IPS-15b (cell line): ENCODE results near the gene ARHGEF38.
A peak's percentile ranks its signal among the peaks of the same experiment; 100 is the strongest.

Source experiments
- H3K27me3 ChIP-seq: one replicate; pipeline ENCODE4 v1.6.1; 2013; ENCODE audit warnings: low read length; ENCODE audit not compliant: control insufficient read depth, insufficient read depth
- H3K36me3 ChIP-seq: one replicate; pipeline ENCODE4 v1.6.1; 2013; ENCODE audit warnings: low read length; ENCODE audit not compliant: control insufficient read depth, insufficient read depth
- H3K4me1 ChIP-seq: one replicate; pipeline ENCODE4 v1.6.1; 2013; ENCODE audit warnings: mild to moderate bottlenecking, low read length; ENCODE audit not compliant: control insufficient read depth, insufficient read depth
- H3K4me3 ChIP-seq: one replicate; pipeline ENCODE4 v1.5.1; 2013; ENCODE audit warnings: low read depth, low read length
- H3K9ac ChIP-seq: one replicate; pipeline ENCODE4 v1.6.1; 2013; ENCODE audit warnings: low read depth, mild to moderate bottlenecking, low read length
- H3K9me3 ChIP-seq: one replicate; pipeline ENCODE4 v1.6.1; 2013; ENCODE audit warnings: mild to moderate bottlenecking, low read length; ENCODE audit not compliant: control insufficient read depth, insufficient read depth

The ARHGEF38 gene, protein sequence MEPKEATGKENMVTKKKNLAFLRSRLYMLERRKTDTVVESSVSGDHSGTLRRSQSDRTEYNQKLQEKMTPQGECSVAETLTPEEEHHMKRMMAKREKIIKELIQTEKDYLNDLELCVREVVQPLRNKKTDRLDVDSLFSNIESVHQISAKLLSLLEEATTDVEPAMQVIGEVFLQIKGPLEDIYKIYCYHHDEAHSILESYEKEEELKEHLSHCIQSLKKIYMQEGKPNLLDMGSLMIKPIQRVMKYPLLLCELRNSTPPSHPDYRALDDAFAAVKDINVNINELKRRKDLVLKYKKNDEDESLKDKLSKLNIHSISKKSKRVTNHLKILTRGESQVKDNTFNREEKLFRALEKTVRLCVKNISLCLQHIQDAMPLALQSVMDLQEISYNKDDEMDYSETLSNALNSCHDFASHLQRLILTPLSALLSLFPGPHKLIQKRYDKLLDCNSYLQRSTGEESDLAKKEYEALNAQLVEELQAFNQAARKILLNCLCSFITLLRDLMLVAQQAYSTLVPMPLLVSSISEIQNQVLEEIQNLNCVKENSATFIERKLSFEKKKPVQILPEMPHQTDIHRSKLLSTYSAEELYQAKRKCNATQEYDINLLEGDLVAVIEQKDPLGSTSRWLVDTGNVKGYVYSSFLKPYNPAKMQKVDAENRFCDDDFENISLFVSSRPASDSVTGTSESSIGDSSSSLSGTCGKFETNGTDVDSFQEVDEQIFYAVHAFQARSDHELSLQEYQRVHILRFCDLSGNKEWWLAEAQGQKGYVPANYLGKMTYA

DNA sequence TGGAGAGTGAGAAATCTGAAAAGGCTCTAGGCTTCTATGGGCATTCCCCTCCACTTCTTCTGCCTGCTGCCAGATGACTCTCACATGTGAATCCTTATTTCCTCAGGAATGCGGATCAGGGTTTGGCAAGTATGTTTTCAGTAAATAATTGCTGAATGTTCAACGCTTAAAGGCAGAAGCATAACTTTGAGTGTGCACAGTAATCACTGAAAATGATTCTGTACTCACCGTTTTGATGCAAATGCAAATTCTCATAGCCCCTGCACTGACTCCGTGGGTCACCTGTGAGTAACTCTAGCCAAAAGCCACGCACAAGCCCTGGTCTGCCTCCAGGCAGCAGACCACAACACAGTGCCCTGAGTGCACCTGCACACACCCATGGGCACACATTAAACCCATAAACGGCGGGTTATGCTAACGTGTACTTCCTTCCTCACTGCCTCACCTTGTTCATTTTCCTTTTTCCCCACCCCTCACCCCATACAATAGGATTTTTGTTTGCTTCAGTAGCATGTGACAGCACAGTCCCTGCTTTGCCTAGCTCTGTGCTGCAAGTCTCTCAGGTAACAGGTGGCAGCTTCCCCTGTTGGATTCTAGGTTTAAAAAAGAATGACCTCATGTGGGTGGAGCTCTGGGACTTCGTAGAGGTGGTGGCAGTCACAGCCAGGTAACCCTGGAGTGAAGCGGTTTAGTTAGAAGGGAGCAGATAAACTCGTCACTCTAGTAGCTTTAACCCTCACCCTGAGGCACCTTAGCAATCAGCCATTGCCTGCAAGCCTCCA is at the start of gene ARHGEF38:
Gene ARHGEF38, plus strand, starts transcription at position 656 of the 782 bp plus-strand sequence. CDS start 146 bp downstream, outside the sequence.
- H3K9ac ChIP-seq, result no peak within 1 kb of the TSS
- peaks cover 83% of the 10 kb centered on the region for H3K27me3 ChIP-seq
- no peaks in the 10 kb centered on the region for H3K36me3 ChIP-seq
- H3K9me3 ChIP-seq, result no peaks in the 10 kb centered on the region
- H3K4me3 ChIP-seq, result peak within 1 kb of the TSS; percentile 23
- H3K4me1 ChIP-seq, result peaks cover 24% of the 10 kb centered on the region

DNA sequence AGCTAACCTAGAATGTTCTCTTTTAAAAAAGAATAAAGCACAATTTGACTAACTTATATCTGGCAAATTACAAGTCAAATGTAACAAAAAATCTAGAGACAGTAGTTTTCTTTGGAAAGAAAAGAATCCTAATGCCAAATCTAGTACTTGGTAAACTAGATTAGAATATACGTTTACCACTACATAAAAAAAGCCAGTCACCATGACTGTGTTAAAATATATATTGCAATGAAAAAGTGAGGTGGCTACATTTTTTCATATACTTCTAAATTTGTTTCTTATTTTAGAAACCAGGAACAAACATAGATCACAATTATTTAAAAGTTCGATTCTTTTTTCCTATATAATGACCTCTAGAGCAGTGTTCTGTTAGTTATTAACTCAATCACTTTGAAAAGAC is 48.9 kb upstream of the ARHGEF38 start:
- Histone ChIP-seq H3K36me3 (no peaks in the 10 kb centered on the region), H3K27me3 (no peaks in the 10 kb centered on the region), H3K4me1 (no peaks in the 10 kb centered on the region), H3K9ac (no peak overlapping the region), H3K9me3 (no peaks in the 10 kb centered on the region), H3K4me3 (no peak overlapping the region)

DNA sequence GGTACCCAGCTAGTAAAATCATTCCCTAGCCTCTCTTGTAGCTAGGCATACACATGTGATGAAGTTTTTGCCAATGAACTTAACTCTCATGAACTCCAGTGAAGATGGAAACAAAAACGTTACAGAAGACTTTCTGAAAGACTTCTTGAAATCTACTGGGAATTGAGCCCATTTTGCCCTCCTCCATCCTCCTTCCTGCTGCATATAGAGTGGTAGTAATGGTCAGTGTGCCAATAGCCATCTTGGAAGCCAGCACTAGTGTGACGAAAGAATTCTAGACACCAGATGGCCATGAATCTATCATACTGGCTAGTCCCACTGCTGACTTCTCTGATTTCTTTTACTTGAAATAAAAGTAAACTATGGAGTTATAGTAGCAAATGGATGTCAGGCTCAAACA is 47.7 kb upstream of the ARHGEF38 start:
- no peaks in the 10 kb centered on the region for H3K27me3 ChIP-seq
- H3K9ac ChIP-seq, result no peak overlapping the region
- no peaks in the 10 kb centered on the region for H3K4me1 ChIP-seq
- H3K36me3 ChIP-seq, result no peaks in the 10 kb centered on the region
- H3K9me3 ChIP-seq, result no peaks in the 10 kb centered on the region
- no peak overlapping the region for H3K4me3 ChIP-seq

DNA sequence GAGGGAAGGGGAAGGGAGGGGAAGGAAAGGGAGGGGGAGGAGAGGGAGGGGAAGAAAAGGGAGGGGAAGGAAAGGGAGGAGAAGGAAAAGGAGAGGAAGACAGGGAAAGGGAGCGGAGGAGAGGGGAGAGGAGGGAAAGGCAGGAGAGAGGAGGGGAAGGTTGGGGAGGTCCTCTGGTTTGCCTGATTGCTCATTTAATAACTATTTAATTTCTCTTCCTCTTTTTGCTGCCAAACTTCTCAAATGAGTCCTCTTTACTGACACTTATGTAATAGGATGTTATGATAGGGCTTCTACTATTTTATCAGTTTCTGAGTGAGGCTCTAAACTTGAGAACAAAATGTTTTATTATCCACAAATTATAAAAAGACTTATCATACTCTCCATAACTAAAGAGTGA is 43.1 kb upstream of the ARHGEF38 start:
- H3K27me3 ChIP-seq, result no peaks in the 10 kb centered on the region
- H3K9ac ChIP-seq, result no peak overlapping the region
- H3K9me3 ChIP-seq, result no peaks in the 10 kb centered on the region

DNA sequence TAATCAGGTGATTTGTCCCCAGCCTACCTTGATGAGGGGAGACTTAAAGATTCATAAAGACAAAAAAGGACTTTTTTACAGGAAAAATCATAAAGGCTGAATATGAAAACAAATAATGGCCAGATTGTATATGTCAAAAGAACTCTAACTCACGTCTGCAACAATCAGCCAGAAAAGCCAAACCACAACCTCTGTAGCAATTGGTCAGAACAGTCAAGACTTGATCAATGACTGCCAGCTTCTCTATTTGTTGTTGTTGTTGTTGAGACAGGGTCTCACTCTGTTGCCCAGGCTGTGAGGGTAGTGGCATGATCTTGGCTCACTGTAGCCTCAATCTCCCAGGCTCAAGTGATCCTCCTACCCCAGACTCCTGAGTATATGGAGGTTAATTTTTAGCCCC is 42.7 kb upstream of the ARHGEF38 start:
- Histone ChIP-seq H3K4me1 (no peaks in the 10 kb centered on the region), H3K27me3 (no peaks in the 10 kb centered on the region), H3K36me3 (no peaks in the 10 kb centered on the region), H3K9me3 (no peaks in the 10 kb centered on the region), H3K4me3 (no peak overlapping the region), H3K9ac (no peak overlapping the region)

More for the DNA sequence above, 43.1 kb upstream of the ARHGEF38 start:
- H3K4me3 ChIP-seq, result no peak overlapping the region
- H3K4me1 ChIP-seq, result no peaks in the 10 kb centered on the region
- no peaks in the 10 kb centered on the region for H3K36me3 ChIP-seq

DNA sequence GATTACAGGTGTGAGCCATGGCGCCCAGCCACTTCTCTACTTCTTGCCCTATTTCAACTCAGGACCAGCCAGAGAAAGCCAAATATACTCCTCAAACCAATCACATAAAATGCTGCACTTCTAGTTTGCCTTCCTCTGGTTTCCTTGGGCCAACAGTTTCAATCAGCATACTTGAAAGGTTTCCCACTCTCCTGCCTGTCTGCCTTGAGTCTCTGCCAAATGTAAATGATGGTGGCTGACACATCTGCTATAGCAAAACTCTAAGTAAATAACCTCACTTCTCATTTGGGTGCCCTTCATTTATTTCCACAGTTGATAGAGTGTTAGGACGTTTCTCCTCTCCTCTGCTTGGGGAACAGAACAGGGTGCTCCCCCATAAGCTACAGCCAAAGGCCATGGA is 42.2 kb upstream of the ARHGEF38 start:
- Histone ChIP-seq H3K36me3 (no peaks in the 10 kb centered on the region), H3K4me1 (no peaks in the 10 kb centered on the region), H3K9me3 (no peaks in the 10 kb centered on the region), H3K27me3 (no peaks in the 10 kb centered on the region), H3K9ac (no peak overlapping the region), H3K4me3 (no peak overlapping the region)

DNA sequence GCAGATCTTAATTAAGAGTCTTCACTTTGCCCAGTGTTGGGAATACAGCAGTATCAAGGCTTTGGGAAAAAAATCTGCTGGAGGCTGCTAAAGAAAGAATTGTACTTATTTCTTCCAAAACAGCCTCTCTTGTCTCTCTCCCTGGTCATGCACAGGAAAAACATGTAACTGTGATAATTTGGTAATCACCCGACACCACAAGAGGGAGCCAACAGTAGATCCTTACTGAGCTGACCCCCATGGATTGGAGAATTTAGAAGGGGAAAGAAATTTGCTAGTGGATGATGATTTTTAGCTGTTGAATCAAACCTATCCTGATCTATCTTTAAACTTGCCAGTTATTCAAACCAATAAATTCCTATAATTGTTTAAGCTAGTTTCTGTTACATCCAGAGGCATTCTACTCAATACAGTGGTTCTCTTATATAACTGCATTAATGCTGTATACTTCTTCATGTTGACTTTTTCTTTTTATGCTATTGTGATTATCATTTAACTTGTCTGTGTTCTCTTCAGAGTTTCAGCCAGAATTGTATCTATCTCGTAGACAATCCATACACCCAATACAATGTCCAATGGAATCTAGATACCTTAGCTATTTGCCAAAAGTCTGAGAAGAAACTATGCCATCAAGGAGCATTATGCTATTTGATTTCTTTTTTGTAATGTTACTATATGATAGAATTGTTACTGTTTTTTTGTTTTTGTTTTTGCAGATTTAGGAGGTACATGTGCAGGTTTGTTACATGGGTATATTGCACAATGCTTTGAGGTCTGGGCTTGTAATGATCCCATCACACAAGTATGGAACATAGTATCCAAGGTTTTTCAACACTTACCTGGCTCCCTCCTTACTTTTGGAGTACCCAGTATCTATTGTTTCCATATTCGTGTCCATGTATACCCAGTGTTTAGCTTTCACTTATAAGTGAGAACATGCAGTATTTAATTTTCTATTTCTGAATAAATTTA is 31.3 kb upstream of the ARHGEF38 start:
- Histone ChIP-seq H3K4me3 (no peak overlapping the region), H3K4me1 (no peaks in the 10 kb centered on the region), H3K36me3 (no peaks in the 10 kb centered on the region), H3K9ac (no peak overlapping the region), H3K27me3 (no peaks in the 10 kb centered on the region), H3K9me3 (no peaks in the 10 kb centered on the region)

DNA sequence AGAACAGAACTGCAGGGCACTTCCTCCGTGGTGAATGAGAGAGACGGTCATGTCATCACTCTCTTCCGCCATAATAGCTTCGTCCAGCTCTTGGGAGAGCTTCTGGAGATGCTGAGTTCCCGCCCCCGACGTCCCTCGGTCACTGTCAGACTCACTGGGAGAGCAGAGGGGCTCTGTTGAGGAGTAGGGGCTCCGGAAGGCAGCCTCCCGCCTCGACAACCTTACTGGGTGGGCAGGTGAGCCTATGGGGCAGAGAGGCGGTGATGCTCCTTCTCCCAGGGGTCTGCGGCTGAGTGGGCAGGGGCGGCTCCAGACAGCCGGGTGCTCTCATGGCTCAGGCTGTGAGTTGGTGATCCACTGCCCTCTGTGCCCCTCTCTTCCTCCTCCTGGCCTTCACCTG is 25.8 kb upstream of the ARHGEF38 start:
- no peak overlapping the region for H3K9ac ChIP-seq
- H3K9me3 ChIP-seq, result no peaks in the 10 kb centered on the region
- H3K4me1 ChIP-seq, result no peaks in the 10 kb centered on the region
- H3K4me3 ChIP-seq, result no peak overlapping the region
- no peaks in the 10 kb centered on the region for H3K36me3 ChIP-seq
- H3K27me3 ChIP-seq, result no peaks in the 10 kb centered on the region

DNA sequence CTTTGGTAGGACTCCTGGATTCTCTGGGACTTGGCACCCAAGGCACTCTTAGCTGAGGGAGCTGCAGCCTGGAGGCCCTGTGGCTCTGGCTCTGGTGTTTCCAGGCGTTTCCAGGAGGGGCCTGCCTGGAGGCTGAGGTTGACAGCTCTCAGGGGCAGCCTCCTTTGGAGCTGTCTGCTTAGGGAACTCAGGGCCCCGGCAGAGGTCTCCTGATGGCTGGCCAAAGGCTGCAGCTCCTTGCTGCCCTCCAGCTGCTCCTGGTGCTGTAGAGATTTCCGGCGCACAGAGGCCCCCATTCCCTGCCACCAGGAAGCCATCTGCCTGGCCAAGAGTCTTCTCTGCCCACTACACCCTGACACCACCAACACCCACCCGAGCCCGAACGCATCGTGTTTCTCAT is 25.3 kb upstream of the ARHGEF38 start:
- no peaks in the 10 kb centered on the region for H3K27me3 ChIP-seq
- H3K9me3 ChIP-seq, result no peaks in the 10 kb centered on the region
- H3K4me3 ChIP-seq, result no peak overlapping the region
- H3K9ac ChIP-seq, result no peak overlapping the region
- H3K36me3 ChIP-seq, result no peaks in the 10 kb centered on the region
- H3K4me1 ChIP-seq, result no peaks in the 10 kb centered on the region

DNA sequence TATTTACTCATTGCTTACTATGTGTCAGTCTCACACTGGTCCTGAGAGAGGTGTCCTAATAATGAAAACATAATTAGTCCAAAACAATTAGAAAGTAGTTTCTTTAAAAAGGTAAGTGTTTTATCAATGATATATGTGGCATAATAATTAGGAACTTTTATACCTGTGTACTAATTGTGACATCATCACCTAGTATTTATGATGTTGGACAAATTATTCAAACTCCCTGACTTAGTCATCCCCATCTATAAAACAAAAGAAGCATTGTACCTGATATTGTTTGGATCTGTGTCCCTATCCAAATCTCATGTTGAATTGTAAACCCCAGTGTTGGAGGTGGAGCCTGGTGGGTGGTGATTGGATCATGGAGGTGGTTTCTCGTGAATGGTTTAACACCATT is 15.8 kb upstream of the ARHGEF38 start:
- Histone ChIP-seq H3K27me3 (no peaks in the 10 kb centered on the region), H3K4me3 (no peak overlapping the region), H3K36me3 (no peaks in the 10 kb centered on the region), H3K9ac (no peak overlapping the region), H3K9me3 (no peaks in the 10 kb centered on the region), H3K4me1 (no peaks in the 10 kb centered on the region)

DNA sequence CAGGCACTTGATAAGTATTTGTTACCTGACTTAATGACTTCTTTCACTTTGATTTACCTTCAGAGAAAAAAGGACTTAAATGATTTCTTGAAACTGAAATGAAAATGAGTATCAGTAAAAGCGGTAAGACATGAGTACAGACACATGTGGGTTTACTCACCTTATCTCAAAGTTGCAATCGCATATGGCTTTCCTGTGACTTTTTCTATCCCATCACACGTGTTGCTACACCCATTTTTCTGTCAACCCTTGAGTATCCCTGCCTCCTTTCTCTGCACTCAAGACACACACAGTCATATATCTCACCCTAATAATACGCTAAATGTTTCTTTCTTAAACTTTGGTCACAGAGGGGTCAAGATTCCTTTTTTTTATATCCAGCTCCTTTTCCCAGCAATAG is 11.0 kb upstream of the ARHGEF38 start:
- Histone ChIP-seq H3K9ac (no peak overlapping the region), H3K4me3 (no peak overlapping the region), H3K9me3 (no peaks in the 10 kb centered on the region)

More for the DNA sequence above, 11.0 kb upstream of the ARHGEF38 start:
- Histone ChIP-seq H3K36me3 (no peaks in the 10 kb centered on the region), H3K4me1 (no peaks in the 10 kb centered on the region), H3K27me3 (peaks cover 12% of the 10 kb centered on the region)
